Esophagus muscularis mucosa (tissue), 4 donors: Measurements from ENCODE around the gene AFAP1. TPM values are rescaled to one million over a fixed set of nuclear protein-coding genes. Genes with fewer than 3 reads are reported as not detected.

ENCODE experiments used
- DNase-seq: peaks from one replicate; pipeline ENCODE4 v3.0.0-alpha.2; 2017; ENCODE audit errors: extremely low spot score
- H3K27ac ChIP-seq, 4 donors: fragments of 200-600 bp; sonication (generic); replicated peaks in 1 of 4; 1 replicate in 3 of 4; 2 replicates in 1 of 4; pipeline ENCODE4 v1.5.1; 2016 to 2019; ENCODE audit warnings: mild to moderate bottlenecking in 1 of 4
- H3K27me3 ChIP-seq, 4 donors: fragments of 200-600 bp; sonication (generic); one replicate each; pipeline versions ENCODE4 v1.5.1 to v1.6.0; 2016 to 2019
- H3K36me3 ChIP-seq, 4 donors: fragments of 200-600 bp; sonication (generic); one replicate each; pipeline ENCODE4 v1.5.1; 2016 to 2019
- H3K4me1 ChIP-seq, 4 donors: fragments of 200-600 bp; sonication (generic); one replicate each; pipeline ENCODE4 v1.5.1; 2016 to 2019
- H3K4me3 ChIP-seq, 4 donors: fragments of 200-600 bp; sonication (generic); 1 replicate in 2 of 4; 2 replicates in 2 of 4; pipeline ENCODE4 v1.5.1; 2016 to 2019; ENCODE audit warnings: mild to moderate bottlenecking in 4 of 4, moderate library complexity in 1 of 4
- H3K9me3 ChIP-seq, 4 donors: fragments of 200-600 bp; sonication (generic); 1 replicate in 3 of 4; 2 replicates in 1 of 4; pipeline ENCODE4 v1.5.1; 2016 to 2019
- EP300 ChIP-seq: sonication (generic); formaldehyde crosslinking; IDR thresholded peaks from one replicate; pipeline ENCODE4 v1.6.1; 2017; ENCODE audit warnings: antibody characterized with exemption
- POLR2A ChIP-seq: fragments of 450-650 bp; IDR thresholded peaks from one replicate; pipeline ENCODE4 v1.6.1; 2017; ENCODE audit warnings: antibody characterized with exemption, moderate library complexity, mild to moderate bottlenecking, low read depth
- POLR2AphosphoS5 ChIP-seq, 2 donors: sonication (generic); formaldehyde crosslinking; IDR thresholded peaks; one replicate each; pipeline ENCODE4 v1.6.1; 2017; ENCODE audit warnings: antibody characterized with exemption in 2 of 2
- WGBS: methylation state at CpG from one replicate; pipeline ENCODE4 v1.1.5; 2018; 5-methylcytosine and 5-hydroxymethylcytosine counted together
- intact Hi-C: fragments of 100-400 bp; cut with DNase I; formaldehyde crosslinking; loops from one replicate; pipeline ENCODE4 v1.15.1; 2023
- total RNA-seq, 4 donors: library from RNA; depleted of rRNA; stranded (reverse); fragments of >200 nt; gene quantifications; one replicate each; pipeline versions ENCODE4 v1.1.0 to v1.2.1, GENCODE V29; 2016
- TF ChIP-seq, protein P1 (sequence below), 3 experiments: fragments of 200-600 bp in 2 of 3; fragments of 450-650 bp in 1 of 3; sonication (generic) in 2 of 3; IDR thresholded peaks; one replicate each; pipeline ENCODE4 v1.5.1; 2017 to 2019; ENCODE audit warnings: antibody characterized with exemption in 3 of 3, mild to moderate bottlenecking in 2 of 3, moderate library complexity in 1 of 3

Gene AFAP1
- total RNA-seq, 4 donors from 2014 or later, result 37.8 to 71.3 (median 50.9) TPM

DNA sequence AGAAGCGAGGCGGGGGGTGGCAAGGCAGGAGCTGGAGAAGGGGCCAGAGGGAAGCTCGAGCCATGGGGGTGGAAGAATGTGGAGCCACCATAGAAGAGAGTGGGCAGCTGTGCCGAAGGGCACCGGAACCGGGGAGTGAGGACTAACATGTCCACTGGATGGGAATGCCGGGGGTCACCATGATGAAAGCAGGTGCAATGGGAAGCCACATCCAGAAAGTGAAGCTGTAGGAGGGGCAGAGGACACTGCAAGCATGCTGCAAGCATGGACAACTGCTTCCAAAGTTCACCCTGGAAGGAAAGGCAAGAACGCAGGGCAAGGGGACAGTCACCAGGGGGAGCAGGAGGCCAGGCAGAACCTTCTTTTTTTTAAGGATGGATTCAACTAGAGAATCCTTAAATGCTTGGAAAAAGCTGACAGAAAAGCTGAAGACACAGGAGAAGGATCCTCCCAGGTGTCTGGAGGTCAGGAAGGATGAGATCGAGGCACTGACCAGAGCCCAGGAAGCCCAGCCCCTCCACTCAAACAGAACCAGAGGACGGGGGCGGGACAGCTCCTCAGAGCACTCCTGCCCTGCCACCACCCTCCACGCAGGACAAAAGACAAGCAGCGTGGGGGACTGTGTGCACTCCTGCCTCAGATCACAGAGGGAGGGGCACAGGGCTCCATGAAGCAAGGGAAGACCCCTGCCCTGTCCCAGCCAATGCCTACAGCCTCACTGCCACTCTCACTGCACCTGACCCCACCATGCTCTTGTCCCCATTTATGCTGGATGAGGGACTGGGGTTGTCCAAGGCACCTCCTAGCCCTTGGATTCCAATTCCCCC lies 169.2 kb downstream of the AFAP1 start:
- WGBS, result 81% methylated on average over 11 of the region's 13 CpGs
- Histone ChIP-seq H3K27ac (peak overlapping the region in 3 of 4 donors; percentile 35 to 55 (median 40)), H3K4me1 (peaks cover 16 to 75% (median 60%) of the 10 kb centered on the region in 4 donors), H3K9me3 (no peaks in the 10 kb centered on the region), H3K27me3 (no peaks in the 10 kb centered on the region), H3K4me3 (no peak overlapping the region), H3K36me3 (peaks cover 8 to 93% (median 75%) of the 10 kb centered on the region in 4 donors)
- TF ChIP-seq EP300 (no peak), POLR2AphosphoS5 (IDR thresholded peaks at IDR 0.05) (no peak)
- TF ChIP-seq, protein P1, sequence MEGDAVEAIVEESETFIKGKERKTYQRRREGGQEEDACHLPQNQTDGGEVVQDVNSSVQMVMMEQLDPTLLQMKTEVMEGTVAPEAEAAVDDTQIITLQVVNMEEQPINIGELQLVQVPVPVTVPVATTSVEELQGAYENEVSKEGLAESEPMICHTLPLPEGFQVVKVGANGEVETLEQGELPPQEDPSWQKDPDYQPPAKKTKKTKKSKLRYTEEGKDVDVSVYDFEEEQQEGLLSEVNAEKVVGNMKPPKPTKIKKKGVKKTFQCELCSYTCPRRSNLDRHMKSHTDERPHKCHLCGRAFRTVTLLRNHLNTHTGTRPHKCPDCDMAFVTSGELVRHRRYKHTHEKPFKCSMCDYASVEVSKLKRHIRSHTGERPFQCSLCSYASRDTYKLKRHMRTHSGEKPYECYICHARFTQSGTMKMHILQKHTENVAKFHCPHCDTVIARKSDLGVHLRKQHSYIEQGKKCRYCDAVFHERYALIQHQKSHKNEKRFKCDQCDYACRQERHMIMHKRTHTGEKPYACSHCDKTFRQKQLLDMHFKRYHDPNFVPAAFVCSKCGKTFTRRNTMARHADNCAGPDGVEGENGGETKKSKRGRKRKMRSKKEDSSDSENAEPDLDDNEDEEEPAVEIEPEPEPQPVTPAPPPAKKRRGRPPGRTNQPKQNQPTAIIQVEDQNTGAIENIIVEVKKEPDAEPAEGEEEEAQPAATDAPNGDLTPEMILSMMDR (IDR thresholded peaks at IDR 0.05), result peak; percentile 34 to 47 (median 42)
- intact Hi-C loops, result loop anchor here (2.0 kb wide), 1 partner anchor 32 kb away; no protein-coding TSS in a partner anchor
- DNase-seq, result no peak

DNA sequence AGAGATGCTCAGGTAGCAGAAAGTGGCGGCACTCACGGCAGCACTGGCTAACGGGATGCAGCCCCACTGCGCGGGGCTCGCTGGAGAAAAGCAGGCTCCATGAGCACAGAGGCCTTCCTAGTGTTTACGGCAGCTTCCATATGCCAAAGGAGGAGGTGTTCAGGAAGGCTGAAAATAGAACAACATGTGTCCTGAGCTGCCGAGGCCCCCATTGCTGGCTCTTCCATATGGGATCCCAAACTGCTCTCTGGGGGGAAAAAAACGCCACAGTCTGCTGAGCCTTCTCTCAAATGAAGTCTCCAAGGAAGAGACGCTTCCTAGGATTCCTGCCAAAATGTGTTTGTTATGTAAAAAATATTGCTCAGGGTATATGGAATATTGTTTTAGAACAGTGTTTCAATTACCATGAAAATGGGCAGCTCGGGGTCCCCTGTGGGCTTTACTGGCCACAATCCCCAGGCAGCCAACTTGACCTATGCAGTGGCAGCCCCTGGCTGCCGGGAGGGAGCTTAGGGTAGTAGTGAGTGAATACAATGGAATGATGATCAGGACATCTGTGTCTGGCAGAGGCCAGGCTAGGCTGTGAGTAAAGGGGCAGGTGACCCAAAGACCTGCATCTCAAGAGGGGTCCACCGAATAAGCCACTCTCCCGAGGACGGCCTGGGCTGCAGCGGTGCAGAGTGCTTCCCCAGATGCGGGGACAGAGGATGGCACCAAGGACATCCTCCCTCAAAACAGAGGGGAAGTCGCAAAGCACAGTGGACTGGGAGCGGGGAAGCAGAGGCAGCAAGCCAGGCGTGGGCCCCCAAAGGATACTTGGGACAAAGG lies 170.1 kb downstream of the AFAP1 start:
- TF ChIP-seq POLR2A (no peak), POLR2AphosphoS5 (IDR thresholded peaks at IDR 0.05) (peak in 1 of 2 donors; percentile 11), EP300 (no peak)
- TF ChIP-seq, protein P1 (IDR thresholded peaks at IDR 0.05), result no peak
- H3K4me3 ChIP-seq, result no peak overlapping the region
- H3K27me3 ChIP-seq, result no peaks in the 10 kb centered on the region
- peaks cover 8 to 93% (median 78%) of the 10 kb centered on the region in 4 donors for H3K36me3 ChIP-seq
- H3K9me3 ChIP-seq, result no peaks in the 10 kb centered on the region
- 71% methylated on average over 19 of the region's 20 CpGs for WGBS
- peaks cover 16 to 75% (median 60%) of the 10 kb centered on the region in 4 donors for H3K4me1 ChIP-seq
- peak overlapping the region in 3 of 4 donors; percentile 33 to 55 (median 40) for H3K27ac ChIP-seq
- intact Hi-C loops, result loop anchor here (2.0 kb wide), 1 partner anchor 33 kb away; no protein-coding TSS in a partner anchor
- no peak for DNase-seq

DNA sequence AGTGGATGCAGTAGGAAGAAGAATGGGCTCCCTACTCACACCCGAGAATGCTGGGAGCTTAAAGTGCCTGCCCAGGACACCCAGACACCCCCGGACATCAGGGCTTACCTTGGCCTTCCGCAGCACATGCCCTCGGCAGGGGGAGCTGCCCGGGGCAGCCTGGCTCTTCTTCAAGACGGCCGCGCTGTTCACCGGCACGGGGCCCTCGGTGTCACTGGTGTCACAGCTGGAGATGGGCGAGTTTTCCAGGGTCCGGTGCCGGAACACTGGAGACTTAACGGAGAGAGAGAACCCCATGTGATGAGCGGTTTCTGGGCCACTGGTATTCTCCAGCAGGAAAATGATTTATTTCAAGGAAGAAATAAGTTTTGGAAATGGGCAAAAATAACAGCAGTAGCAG lies 170.9 kb downstream of the AFAP1 start:
- 85% methylated on average over 8 of the region's 16 CpGs for WGBS
- peak overlapping the region in 1 of 4 donors; percentile 33 for H3K27ac ChIP-seq
- H3K4me3 ChIP-seq, result no peak overlapping the region
- H3K27me3 ChIP-seq, result no peaks in the 10 kb centered on the region
- intact Hi-C loops, result no loop called here
- no peak for DNase-seq
- H3K4me1 ChIP-seq, result peaks cover 16 to 72% (median 59%) of the 10 kb centered on the region in 4 donors
- H3K36me3 ChIP-seq, result peaks cover 8 to 91% (median 73%) of the 10 kb centered on the region in 4 donors
- TF ChIP-seq POLR2AphosphoS5 (IDR thresholded peaks at IDR 0.05) (no peak), POLR2A (no peak), EP300 (no peak)
- TF ChIP-seq, protein P1 (IDR thresholded peaks at IDR 0.05), result no peak
- H3K9me3 ChIP-seq, result no peaks in the 10 kb centered on the region

DNA sequence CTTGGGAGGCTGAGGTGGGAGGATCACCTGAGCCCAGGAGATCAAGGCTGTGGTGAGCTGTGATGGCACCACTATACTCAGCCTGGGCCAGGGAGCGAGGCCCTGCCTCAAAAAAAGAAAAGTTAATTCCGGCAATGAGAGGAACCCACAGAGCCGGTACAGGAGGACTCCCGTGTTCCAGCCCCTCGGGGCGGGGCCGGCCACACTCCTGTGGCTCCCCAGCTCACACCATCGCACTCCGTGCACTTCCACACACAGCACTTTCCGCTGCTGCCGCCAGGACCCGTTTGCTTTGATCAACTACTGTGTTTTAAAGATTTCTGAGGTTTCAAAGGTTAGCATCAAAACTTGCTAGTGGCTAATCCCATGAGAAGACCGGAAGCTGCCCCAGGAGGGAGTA lies 171.7 kb downstream of the AFAP1 start:
- WGBS, result 83% methylated on average over 13 of the region's 13 CpGs
- Histone ChIP-seq H3K4me1 (peaks cover 13 to 65% (median 53%) of the 10 kb centered on the region in 4 donors), H3K27ac (no peak overlapping the region), H3K36me3 (peaks cover 11 to 90% (median 69%) of the 10 kb centered on the region in 4 donors), H3K9me3 (no peaks in the 10 kb centered on the region), H3K27me3 (no peaks in the 10 kb centered on the region), H3K4me3 (no peak overlapping the region)
- DNase-seq, result no peak
- intact Hi-C loops, result no loop called here
- TF ChIP-seq POLR2A (no peak), POLR2AphosphoS5 (IDR thresholded peaks at IDR 0.05) (no peak)
- TF ChIP-seq, protein P1 (IDR thresholded peaks at IDR 0.05), result no peak
